Tibial nerve (tissue), 4 donors: Measurements from ENCODE around the gene PABPN1L. TPM values are rescaled to one million over a fixed set of nuclear protein-coding genes. Genes with fewer than 3 reads are reported as not detected.

ENCODE experiments used
- DNase-seq, 2 donors: peaks; one replicate each; pipeline ENCODE4 v3.0.0-alpha.2; 2019; ENCODE audit warnings: low spot score in 2 of 2
- H3K27ac ChIP-seq, 4 donors: fragments of 200-600 bp; sonication (generic) in 3 of 4; one replicate each; pipeline ENCODE4 v1.5.1; 2017 to 2019; ENCODE audit warnings: mild to moderate bottlenecking in 1 of 4
- H3K27me3 ChIP-seq, 2 donors: fragments of 200-600 bp; sonication (generic) in 1 of 2; one replicate each; pipeline versions ENCODE4 v1.5.1 to v1.6.0; 2017 to 2019
- H3K36me3 ChIP-seq, 3 donors: fragments of 200-600 bp; sonication (generic); one replicate each; pipeline ENCODE4 v1.5.1; 2018 to 2019
- H3K4me1 ChIP-seq, 4 donors: fragments of 200-600 bp; sonication (generic) in 3 of 4; one replicate each; pipeline ENCODE4 v1.5.1; 2017 to 2019
- H3K4me3 ChIP-seq, 4 donors: fragments of 200-600 bp; sonication (generic) in 3 of 4; one replicate each; pipeline ENCODE4 v1.5.1; 2017 to 2019; ENCODE audit warnings: mild to moderate bottlenecking in 1 of 4, moderate library complexity in 1 of 4
- H3K9me3 ChIP-seq, 4 donors: fragments of 200-600 bp; sonication (generic) in 3 of 4; one replicate each; pipeline ENCODE4 v1.5.1; 2017 to 2019
- EP300 ChIP-seq, 2 donors: sonication (generic); formaldehyde crosslinking; IDR thresholded peaks; one replicate each; pipeline ENCODE4 v1.6.1; 2017; ENCODE audit warnings: antibody characterized with exemption in 2 of 2, mild to moderate bottlenecking in 1 of 2
- POLR2A ChIP-seq, 2 donors: fragments of 450-650 bp; IDR thresholded peaks; one replicate each; pipeline ENCODE4 v1.6.1; 2017; ENCODE audit warnings: antibody characterized with exemption in 2 of 2, mild to moderate bottlenecking in 2 of 2, moderate library complexity in 2 of 2
- WGBS, 2 donors: methylation state at CpG; one replicate each; pipeline ENCODE4 v1.1.5; 2018; 5-methylcytosine and 5-hydroxymethylcytosine counted together
- total RNA-seq, 4 donors: library from RNA; depleted of rRNA; stranded (reverse); fragments of >200 nt; gene quantifications; one replicate each; pipeline ENCODE4 v1.1.0, GENCODE V29; 2016
- TF ChIP-seq, protein P1 (sequence below), 5 experiments: fragments of 200-600 bp in 3 of 5; fragments of 450-650 bp in 2 of 5; sonication (generic) in 3 of 5; IDR thresholded peaks; one replicate each; pipeline ENCODE4 v1.5.1; 2016 to 2019; ENCODE audit warnings: antibody characterized with exemption in 5 of 5, mild to moderate bottlenecking in 3 of 5, moderate library complexity in 2 of 5

The PABPN1L gene
- total RNA-seq, 4 donors from 2014 or later = not detected

DNA sequence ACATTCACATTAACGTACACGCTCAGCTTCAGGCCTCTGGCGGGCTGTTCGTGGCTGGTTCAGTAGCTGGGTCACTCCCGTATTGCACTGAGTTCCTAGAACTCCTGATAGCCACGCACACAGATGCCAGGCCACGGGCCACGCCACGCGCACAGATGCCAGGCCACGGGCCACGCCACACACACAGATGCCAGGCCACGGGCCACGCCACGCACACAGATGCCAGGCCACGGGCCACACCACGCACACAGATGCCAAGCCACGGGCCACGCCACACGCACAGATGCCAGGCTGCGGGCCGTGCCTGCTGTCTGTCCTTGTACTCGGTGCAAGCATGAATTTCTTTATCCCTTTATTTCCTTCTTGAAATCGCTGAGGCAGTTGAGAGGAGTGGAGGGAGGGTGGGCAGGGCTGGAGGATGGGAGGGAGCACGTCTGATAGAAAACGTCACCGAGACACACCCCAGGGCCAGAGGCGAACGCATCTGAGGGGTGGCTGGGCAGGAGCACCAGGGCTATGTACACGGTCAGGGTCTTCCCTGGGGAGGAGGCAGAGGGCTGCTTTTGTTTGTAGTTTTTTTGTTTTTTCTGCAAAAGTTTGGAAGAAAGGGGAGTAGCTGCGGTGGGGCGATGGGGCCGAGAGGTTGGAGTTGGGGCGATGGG is 8.6 kb upstream of the PABPN1L start:
- H3K4me1 ChIP-seq = peaks cover 0 to 17% (median 0%) of the 10 kb centered on the region in 4 donors
- peaks cover 0 to 24% (median 0%) of the 10 kb centered on the region in 3 donors for H3K36me3 ChIP-seq
- no peak for TF ChIP-seq POLR2A (IDR thresholded peaks at IDR 0.05)
- TF ChIP-seq, protein P1, sequence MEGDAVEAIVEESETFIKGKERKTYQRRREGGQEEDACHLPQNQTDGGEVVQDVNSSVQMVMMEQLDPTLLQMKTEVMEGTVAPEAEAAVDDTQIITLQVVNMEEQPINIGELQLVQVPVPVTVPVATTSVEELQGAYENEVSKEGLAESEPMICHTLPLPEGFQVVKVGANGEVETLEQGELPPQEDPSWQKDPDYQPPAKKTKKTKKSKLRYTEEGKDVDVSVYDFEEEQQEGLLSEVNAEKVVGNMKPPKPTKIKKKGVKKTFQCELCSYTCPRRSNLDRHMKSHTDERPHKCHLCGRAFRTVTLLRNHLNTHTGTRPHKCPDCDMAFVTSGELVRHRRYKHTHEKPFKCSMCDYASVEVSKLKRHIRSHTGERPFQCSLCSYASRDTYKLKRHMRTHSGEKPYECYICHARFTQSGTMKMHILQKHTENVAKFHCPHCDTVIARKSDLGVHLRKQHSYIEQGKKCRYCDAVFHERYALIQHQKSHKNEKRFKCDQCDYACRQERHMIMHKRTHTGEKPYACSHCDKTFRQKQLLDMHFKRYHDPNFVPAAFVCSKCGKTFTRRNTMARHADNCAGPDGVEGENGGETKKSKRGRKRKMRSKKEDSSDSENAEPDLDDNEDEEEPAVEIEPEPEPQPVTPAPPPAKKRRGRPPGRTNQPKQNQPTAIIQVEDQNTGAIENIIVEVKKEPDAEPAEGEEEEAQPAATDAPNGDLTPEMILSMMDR (IDR thresholded peaks at IDR 0.05) = no peak
- no peak for TF ChIP-seq EP300 (IDR thresholded peaks at IDR 0.05)
- H3K27me3 ChIP-seq = peaks cover 0 to 20% of the 10 kb centered on the region in 2 donors
- 88 to 92% methylated on average over 32 to 34 of the region's 34 CpGs for WGBS, 2 donors
- DNase-seq = no peak
- no peak overlapping the region for H3K4me3 ChIP-seq
- H3K27ac ChIP-seq = no peak overlapping the region
- H3K9me3 ChIP-seq = no peaks in the 10 kb centered on the region

DNA sequence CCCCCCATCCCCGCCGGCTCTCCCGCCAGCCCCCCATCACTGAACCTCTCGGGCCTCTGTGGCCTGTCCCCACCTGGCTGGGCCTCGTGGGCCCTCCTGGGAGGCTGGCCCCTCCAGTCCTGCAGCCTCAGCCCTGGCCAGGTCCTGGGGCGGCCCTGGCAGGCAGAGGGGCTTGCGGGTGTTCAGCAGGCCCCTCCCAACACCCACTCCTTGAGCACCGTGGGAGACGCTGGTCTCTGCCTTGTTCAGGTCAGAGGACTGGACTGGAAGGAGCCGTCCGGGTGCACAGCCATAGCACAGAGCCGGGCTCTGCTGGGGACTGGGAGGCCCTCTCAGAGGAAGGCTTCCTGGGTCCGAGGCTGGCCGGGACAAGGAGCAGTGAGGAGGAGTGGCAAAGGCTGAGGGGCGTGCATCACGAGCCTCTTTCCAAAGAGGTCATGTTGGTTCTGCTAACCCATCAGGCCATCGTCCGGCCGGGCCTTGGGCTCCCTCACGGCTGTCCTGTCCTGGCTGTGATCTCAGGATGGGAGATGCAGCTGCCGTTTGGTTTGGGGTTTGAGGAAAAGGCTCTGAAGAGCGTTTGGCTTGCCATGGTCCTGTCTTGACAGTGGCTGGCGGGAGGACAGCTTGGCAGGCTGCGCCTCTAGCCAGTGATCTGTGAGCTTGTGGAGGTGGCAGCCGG is 6.3 kb upstream of the PABPN1L start:
- peaks cover 0 to 31% of the 10 kb centered on the region in 2 donors for H3K27me3 ChIP-seq
- peaks cover 0 to 11% (median 0%) of the 10 kb centered on the region in 4 donors for H3K4me1 ChIP-seq
- H3K36me3 ChIP-seq = peaks cover 0 to 10% (median 0%) of the 10 kb centered on the region in 3 donors
- no peak overlapping the region for H3K4me3 ChIP-seq
- WGBS, 2 donors = 58 to 68% methylated on average over 17 to 22 of the region's 25 CpGs
- H3K27ac ChIP-seq = no peak overlapping the region
- TF ChIP-seq, protein P1 (IDR thresholded peaks at IDR 0.05) = no peak
- no peak for TF ChIP-seq POLR2A (IDR thresholded peaks at IDR 0.05)
- TF ChIP-seq EP300 (IDR thresholded peaks at IDR 0.05) = no peak
- DNase-seq = no peak
- no peaks in the 10 kb centered on the region for H3K9me3 ChIP-seq

DNA sequence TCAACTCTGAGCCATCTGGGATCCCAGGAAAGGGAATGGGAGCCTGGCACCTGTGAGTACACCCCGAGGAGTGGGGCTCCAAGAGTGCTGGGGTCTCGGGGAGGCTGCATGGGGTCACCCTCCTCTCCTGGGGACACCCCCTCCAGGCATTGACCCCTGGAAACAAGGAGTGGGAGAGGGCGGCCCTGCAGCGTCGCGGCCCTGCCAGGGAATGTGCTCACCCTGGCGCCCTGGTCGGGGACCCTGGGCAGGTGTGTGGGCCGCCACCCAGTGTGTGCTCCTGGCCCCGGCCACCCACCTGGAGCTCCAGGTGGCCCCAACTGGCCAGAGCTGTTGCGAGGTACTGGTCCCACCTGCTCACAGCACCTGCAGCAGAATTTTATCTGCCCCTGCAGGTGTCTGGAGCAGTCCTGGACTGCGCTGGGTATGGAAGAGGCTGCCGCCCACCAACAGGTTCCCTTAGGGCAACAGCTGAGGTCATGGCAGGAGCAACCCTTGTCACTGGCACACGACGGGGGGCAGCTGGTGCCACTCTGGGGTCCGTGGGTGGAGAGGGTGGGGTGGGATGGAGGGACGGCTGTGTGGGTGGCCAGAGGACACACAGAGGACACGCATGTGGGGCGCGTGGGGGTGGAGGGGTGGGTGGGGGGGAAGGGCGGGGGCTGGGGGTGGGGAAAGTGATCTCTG is 5.4 kb upstream of the PABPN1L start:
- no peak overlapping the region for H3K27ac ChIP-seq
- 58 to 64% methylated on average over 5 to 16 of the region's 21 CpGs for WGBS, 2 donors
- no peak for DNase-seq
- H3K4me1 ChIP-seq = peaks cover 0 to 11% (median 0%) of the 10 kb centered on the region in 4 donors
- no peaks in the 10 kb centered on the region for H3K9me3 ChIP-seq
- H3K36me3 ChIP-seq = peaks cover 0 to 5% (median 0%) of the 10 kb centered on the region in 3 donors
- H3K27me3 ChIP-seq = peaks cover 0 to 31% of the 10 kb centered on the region in 2 donors
- H3K4me3 ChIP-seq = no peak overlapping the region
- TF ChIP-seq, protein P1 (IDR thresholded peaks at IDR 0.05) = no peak
- no peak for TF ChIP-seq EP300 (IDR thresholded peaks at IDR 0.05)
- no peak for TF ChIP-seq POLR2A (IDR thresholded peaks at IDR 0.05)

DNA sequence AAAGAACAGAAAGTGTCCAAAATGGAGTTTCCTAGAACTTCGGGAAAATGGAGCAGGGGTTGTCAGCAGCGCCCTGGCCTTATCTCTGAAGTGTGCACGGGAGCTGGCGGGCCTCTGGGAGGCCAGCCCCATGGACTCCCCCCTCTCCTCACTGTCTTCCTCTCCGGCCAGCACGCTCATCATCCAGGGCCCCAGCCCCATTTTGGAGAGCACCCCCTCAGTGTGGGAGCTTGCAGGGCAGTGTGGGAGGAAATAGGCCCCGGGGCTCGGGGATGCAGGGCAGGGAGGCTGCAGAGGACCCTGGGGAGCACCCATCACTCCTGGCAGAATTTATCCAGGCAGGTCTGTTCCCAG is 4.9 kb upstream of the PABPN1L start:
- Histone ChIP-seq H3K36me3 (no peaks in the 10 kb centered on the region), H3K4me3 (peak overlapping the region in 1 of 4 donors; percentile 27), H3K27ac (no peak overlapping the region), H3K27me3 (peaks cover 0 to 31% of the 10 kb centered on the region in 2 donors), H3K4me1 (peaks cover 0 to 11% (median 0%) of the 10 kb centered on the region in 4 donors), H3K9me3 (no peaks in the 10 kb centered on the region)
- TF ChIP-seq EP300 (IDR thresholded peaks at IDR 0.05) (no peak), POLR2A (IDR thresholded peaks at IDR 0.05) (no peak)
- TF ChIP-seq, protein P1 (IDR thresholded peaks at IDR 0.05) = no peak
- DNase-seq = no peak
- WGBS, 2 donors = 29 to 36% methylated on average over 8 of the region's 8 CpGs
